IMR-90 (cell line): ENCODE results near the gene HDAC7. TPM values are rescaled to one million over a fixed set of nuclear protein-coding genes. Genes with fewer than 3 reads are reported as not detected.

Source experiments
- ATAC-seq: fragments of 200-7000 bp; cut with Tn5 transposase; 2 replicates; pipeline ENCODE4 v1.9.1; 2020; ENCODE audit warnings: low read depth, mild to moderate bottlenecking, moderate library complexity
- BruUV-seq: library from RNA; stranded (reverse); fragments of 400-500 nt; replicated peaks from 2 replicates; lab custom pipeline; 2021; lab: Mats Ljungman, UMichigan
- CTCF ChIA-PET: fragments of 300-600 bp; formaldehyde crosslinking; extraction: SDS; loops from one replicate; lab custom pipeline; 2021; ENCODE audit warnings: antibody characterized with exemption; lab: Yijun Ruan, JAX
- POLR2A ChIA-PET: fragments of 300-600 bp; sonication (Branson Sonifier 250); formaldehyde crosslinking; loops from one replicate; lab custom pipeline; 2022; ENCODE audit warnings: antibody characterized with exemption; ENCODE audit not compliant: unreplicated experiment; lab: Charles Lee
- DNase-seq: peaks from one replicate; pipeline ENCODE4 v3.0.0; 2013
- H2AFZ ChIP-seq: replicated peaks from 2 replicates; pipeline ENCODE3; 2013; ENCODE audit warnings: low read length, mild to moderate bottlenecking; ENCODE audit not compliant: poor library complexity
- H2AK5ac ChIP-seq: 2 replicates; pipeline ENCODE4 v1.6.1; 2013; ENCODE audit warnings: low read depth, low read length, inconsistent platforms
- H2AK9ac ChIP-seq: replicated peaks from 2 replicates; pipeline ENCODE3; 2013; ENCODE audit warnings: mild to moderate bottlenecking, low read depth, low read length, moderate library complexity; ENCODE audit not compliant: poor library complexity
- H2BK120ac ChIP-seq: 2 replicates; pipeline ENCODE4 v1.6.1; 2013; ENCODE audit warnings: low read depth, low read length, inconsistent platforms
- H2BK15ac ChIP-seq: 3 replicates; pipeline ENCODE4 v1.6.1; 2013; ENCODE audit warnings: low read depth, low read length, inconsistent platforms
- H2BK20ac ChIP-seq: 2 replicates; pipeline ENCODE4 v1.6.1; 2013; ENCODE audit warnings: low read depth, mild to moderate bottlenecking, inconsistent platforms, low read length, moderate library complexity
- H2BK5ac ChIP-seq: 2 replicates; pipeline ENCODE4 v1.6.1; 2013; ENCODE audit warnings: mild to moderate bottlenecking, low read depth, low read length, inconsistent platforms; ENCODE audit not compliant: poor library complexity, severe bottlenecking
- H3K14ac ChIP-seq: replicated peaks from 2 replicates; pipeline ENCODE4 v1.6.1; 2013; ENCODE audit warnings: low read depth, low read length, inconsistent platforms
- H3K18ac ChIP-seq: 2 replicates; pipeline ENCODE4 v1.6.1; 2013; ENCODE audit warnings: low read depth, low read length, control low read depth
- H3K23ac ChIP-seq: 2 replicates; pipeline ENCODE4 v1.6.1; 2013; ENCODE audit warnings: low read depth, low read length, inconsistent platforms
- H3K27ac ChIP-seq: 2 replicates; pipeline ENCODE4 v1.5.1; 2013; ENCODE audit warnings: mild to moderate bottlenecking, control low read depth, low read length; ENCODE audit not compliant: insufficient read depth
- H3K27me3 ChIP-seq: 2 replicates; pipeline ENCODE4 v1.6.1; 2013; ENCODE audit warnings: low read length; ENCODE audit not compliant: control insufficient read depth, insufficient read depth
- H3K36me3 ChIP-seq: 2 replicates; pipeline ENCODE4 v1.6.1; 2013; ENCODE audit warnings: low read length, mixed read lengths; ENCODE audit not compliant: control insufficient read depth, insufficient read depth
- H3K4ac ChIP-seq: 2 replicates; pipeline ENCODE4 v1.6.1; 2013; ENCODE audit warnings: low read depth, low read length, inconsistent platforms
- H3K4me1 ChIP-seq: 2 replicates; pipeline ENCODE4 v1.6.1; 2013; ENCODE audit warnings: low read length, mixed read lengths; ENCODE audit not compliant: control insufficient read depth, insufficient read depth
- H3K4me2 ChIP-seq: 2 replicates; pipeline ENCODE4 v1.6.1; 2013; ENCODE audit warnings: low read depth, mild to moderate bottlenecking, control low read depth, low read length, moderate library complexity
- H3K4me3 ChIP-seq: 2 replicates; pipeline ENCODE4 v1.5.1; 2013; ENCODE audit warnings: low read depth, mild to moderate bottlenecking, control low read depth, low read length, moderate library complexity; ENCODE audit not compliant: insufficient read depth
- H3K56ac ChIP-seq: 2 replicates; pipeline ENCODE4 v1.6.1; 2013; ENCODE audit warnings: low read length, inconsistent platforms; ENCODE audit not compliant: insufficient read depth; ENCODE audit errors: extremely low read depth
- H3K79me1 ChIP-seq, 2 experiments: 2 replicates each; pipeline ENCODE4 v1.6.1; 2013; ENCODE audit warnings: low read length in 2 of 2, inconsistent platforms in 1 of 2, low read depth in 1 of 2
- H3K9ac ChIP-seq: 2 replicates; pipeline ENCODE4 v1.6.1; 2013; ENCODE audit warnings: low read depth, low read length, control low read depth
- H3K9me1 ChIP-seq: 2 replicates; pipeline ENCODE4 v1.6.1; 2013; ENCODE audit warnings: low read length, inconsistent platforms; ENCODE audit not compliant: insufficient read depth
- H3K9me3 ChIP-seq: 2 replicates; pipeline ENCODE4 v1.6.1; 2013; ENCODE audit warnings: low read length; ENCODE audit not compliant: control insufficient read depth, insufficient read depth
- H4K20me1 ChIP-seq: 2 replicates; pipeline ENCODE4 v1.6.1; 2013; ENCODE audit warnings: low read length, inconsistent platforms; ENCODE audit not compliant: insufficient read depth
- H4K5ac ChIP-seq: 2 replicates; pipeline ENCODE4 v1.6.1; 2013; ENCODE audit warnings: mild to moderate bottlenecking, low read depth, low read length, control low read depth
- H4K8ac ChIP-seq, 2 experiments: 2 replicates each; pipeline ENCODE4 v1.6.1; 2013; ENCODE audit warnings: low read depth in 2 of 2, low read length in 2 of 2, control low read depth in 1 of 2, inconsistent platforms in 1 of 2
- H4K91ac ChIP-seq: 2 replicates; pipeline ENCODE4 v1.6.1; 2013; ENCODE audit warnings: low read depth, low read length, inconsistent platforms; ENCODE audit not compliant: insufficient read depth
- BHLHE40 ChIP-seq: fragments of 150-350 bp; IDR thresholded peaks from 2 replicates; pipeline ENCODE4 v1.6.1; 2016; ENCODE audit warnings: mild to moderate bottlenecking, low read depth, low read length
- CEBPB ChIP-seq: IDR thresholded peaks from 2 replicates; pipeline ENCODE4 v1.6.1; 2012; ENCODE audit warnings: low read depth, low read length, improper control_type of control experiment
- CHD1 ChIP-seq: IDR thresholded peaks from 2 replicates; pipeline ENCODE4 v1.6.1; 2012; ENCODE audit warnings: low read depth, low read length, improper control_type of control experiment
- MAFK ChIP-seq: IDR thresholded peaks from 2 replicates; pipeline ENCODE4 v1.6.1; 2012; ENCODE audit warnings: low read depth, low read length, improper control_type of control experiment
- MAZ ChIP-seq: IDR thresholded peaks from 2 replicates; pipeline ENCODE4 v1.6.1; 2012; ENCODE audit warnings: low read depth, mild to moderate bottlenecking, low read length, improper control_type of control experiment, moderate library complexity, borderline replicate concordance
- MXI1 ChIP-seq: IDR thresholded peaks from 2 replicates; pipeline ENCODE4 v1.6.1; 2012; ENCODE audit warnings: low read depth, mild to moderate bottlenecking, low read length, moderate library complexity, borderline replicate concordance
- NFE2L2 ChIP-seq: fragments of 150-350 bp; IDR thresholded peaks from 2 replicates; pipeline ENCODE4 v1.6.1; 2016; ENCODE audit warnings: low read depth, mild to moderate bottlenecking, low read length
- POLR2A ChIP-seq: IDR thresholded peaks from 2 replicates; pipeline ENCODE4 v1.6.1; 2012; ENCODE audit warnings: mild to moderate bottlenecking, low read depth, low read length
- RAD21 ChIP-seq: IDR thresholded peaks from 2 replicates; pipeline ENCODE4 v1.6.1; 2012; ENCODE audit warnings: low read length, improper control_type of control experiment
- RCOR1 ChIP-seq: IDR thresholded peaks from 2 replicates; pipeline ENCODE4 v1.6.1; 2012; ENCODE audit warnings: mild to moderate bottlenecking, low read length, improper control_type of control experiment; ENCODE audit not compliant: insufficient replicate concordance
- RFX5 ChIP-seq: IDR thresholded peaks from 2 replicates; pipeline ENCODE4 v1.8.0; 2012; ENCODE audit warnings: low read depth, mild to moderate bottlenecking, low read length, moderate library complexity
- SMC3 ChIP-seq: fragments of 150-350 bp; IDR thresholded peaks from 2 replicates; pipeline ENCODE4 v1.6.1; 2016; ENCODE audit warnings: low read depth, mild to moderate bottlenecking, antibody characterized with exemption, low read length, moderate library complexity
- WGBS, 2 experiments: methylation state at CpG; one replicate each; pipeline versions ENCODE4 v1.1.5 to v1.1.7; 2013; ENCODE audit warnings: missing lambda C conversion rate in 2 of 2; ENCODE audit not compliant: insufficient read length in 1 of 2; ENCODE audit errors: extremely low coverage in 2 of 2; 5-methylcytosine and 5-hydroxymethylcytosine counted together
- dilution Hi-C: fragments of 300-500 bp; cut with HindIII; formaldehyde crosslinking; loops from one replicate; pipeline ENCODE4 v1.14.3; 2018; ENCODE audit warnings: low sequenced_read_pairs; ENCODE audit not compliant: unreplicated experiment
- in situ Hi-C: fragments of 300-500 bp; cut with MboI; formaldehyde crosslinking; loops from 3 replicates; pipeline ENCODE4 v1.14.3; 2019; ENCODE audit warnings: low sequenced_read_pairs, inconsistent platforms, mixed read lengths
- intact Hi-C: fragments of 100-400 bp; cut with micrococcal nuclease; formaldehyde crosslinking; loops from 2 replicates; pipeline ENCODE4 v1.10.0; 2022
- polyA plus RNA-seq, 3 experiments: library from polyadenylated mRNA; depleted of rRNA; stranded (reverse); fragments of >200 nt; gene quantifications; 2 replicates each; pipeline ENCODE4 v1.2.3, GENCODE V29; 2012; ENCODE audit warnings: low replicate concordance in 1 of 3
- total RNA-seq: library from RNA; depleted of rRNA; stranded (reverse); fragments of >200 nt; gene quantifications from 2 replicates; pipeline ENCODE4 v1.2.3, GENCODE V29; 2012
- TF ChIP-seq, protein P1 (sequence below): fragments of 150-350 bp; IDR thresholded peaks from 2 replicates; pipeline ENCODE4 v1.6.1; 2017; ENCODE audit warnings: mild to moderate bottlenecking, antibody characterized with exemption, low read length, low read depth
- TF ChIP-seq, protein P2 (sequence below): conservative IDR thresholded peaks from 2 replicates; pipeline ENCODE4 v1.5.1; 2012; ENCODE audit warnings: mild to moderate bottlenecking, low read depth, low read length, improper control_type of control experiment
- TF ChIP-seq, protein P3 (sequence below): fragments of 150-350 bp; IDR thresholded peaks from 2 replicates; pipeline ENCODE4 v1.6.1; 2016; ENCODE audit warnings: low read depth, mild to moderate bottlenecking, low read length, moderate library complexity, borderline replicate concordance

The HDAC7 gene
- total and polyA plus RNA-seq, 2 of the 4 experiments (the other 2 are of a cell fraction), result 10.4 to 64.7 TPM

DNA sequence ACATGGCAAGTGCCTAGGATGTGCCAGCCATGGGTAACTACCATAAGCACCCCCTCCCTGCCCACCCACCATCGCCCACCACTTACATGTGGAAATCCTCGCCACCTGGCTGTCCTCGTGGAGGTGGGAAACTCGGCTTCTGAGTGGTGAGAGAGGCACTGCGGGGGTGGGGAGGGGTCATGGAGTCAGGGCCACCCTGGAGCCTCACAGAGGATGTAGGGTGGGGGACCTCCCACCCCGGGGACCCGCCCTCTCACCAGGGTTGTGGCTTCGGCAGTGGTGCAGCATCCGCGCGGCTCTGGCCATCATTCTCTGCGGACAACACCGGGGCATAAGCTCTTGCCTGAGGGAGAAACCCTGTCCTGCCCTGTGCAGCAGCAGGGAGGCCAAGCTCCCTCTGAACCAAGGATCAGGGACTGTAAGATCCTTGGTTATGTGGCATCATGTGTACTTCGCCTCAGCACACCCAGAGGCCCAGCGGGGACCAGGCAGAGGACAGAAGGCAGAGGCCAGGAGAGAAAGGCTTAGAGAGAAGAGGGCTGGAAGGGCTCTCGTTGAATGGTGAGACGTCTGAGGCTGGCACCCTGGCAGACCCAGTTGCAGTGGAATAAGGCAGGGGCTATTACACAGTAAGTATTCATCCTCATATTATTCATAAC lies 81.6 kb downstream of the HDAC7 start:
- Histone ChIP-seq H4K8ac (peak overlapping the region in 1 of 2 experiments; percentile 70; a peak in 2 of 4 replicates), H3K23ac (no peak overlapping the region), H3K27me3 (no peaks in the 10 kb centered on the region; the same call in 1 of the 2 replicates), H3K4ac (no peak overlapping the region), H4K91ac (no peak overlapping the region), H2BK5ac (no peak overlapping the region), H3K9me1 (0 out of 2 replicates have a peak, but pooled peaks cover 5% of the 10 kb centered on the region), H3K36me3 (no peaks in the 10 kb centered on the region), H3K4me1 (peaks cover 18% of the 10 kb centered on the region), H4K20me1 (no peaks in the 10 kb centered on the region), H3K4me3 (no peak overlapping the region), H4K5ac (no peak overlapping the region), H3K4me2 (no peak overlapping the region), H3K18ac (no peak overlapping the region), H2BK15ac (no peak overlapping the region), H2AK9ac (no peak overlapping the region), H3K14ac (no peak overlapping the region), H3K9me3 (no peaks in the 10 kb centered on the region), H2BK20ac (no peak overlapping the region), H2AK5ac (no peak overlapping the region; the same call in 1 of the 2 replicates), H3K79me1 (no peaks in the 10 kb centered on the region), H3K56ac (no peak overlapping the region), H3K27ac (no peak overlapping the region), H3K9ac (no peak overlapping the region), H2BK120ac (no peak overlapping the region), H2AFZ (no peak overlapping the region)
- WGBS, 2 experiments, result 100% methylated on average over 1 of the region's 17 CpGs; no CpG with 5 or more reads in 1 of the 2 experiments
- in situ Hi-C loops, result no loop called here
- no peak for DNase-seq
- no peak for ATAC-seq
- CTCF ChIA-PET, result interaction anchor here (0.6 kb wide), 1 partner anchor 291 kb away, joined by 3 read pairs; no protein-coding TSS in a partner anchor
- intact Hi-C loops, result loop anchor here (2.0 kb wide), 1 partner anchor 21 kb away; the partner anchor contains the start of gene RAPGEF3
- dilution Hi-C loops, result no loop called here
- POLR2A ChIA-PET, result no interaction called here
- BruUV-seq, result no TSS peak
- TF ChIP-seq NFE2L2, result no peak
- no peak for TF ChIP-seq CHD1
- TF ChIP-seq MAFK, result no peak
- TF ChIP-seq BHLHE40, result no peak
- TF ChIP-seq MXI1, result no peak
- TF ChIP-seq, protein P1, sequence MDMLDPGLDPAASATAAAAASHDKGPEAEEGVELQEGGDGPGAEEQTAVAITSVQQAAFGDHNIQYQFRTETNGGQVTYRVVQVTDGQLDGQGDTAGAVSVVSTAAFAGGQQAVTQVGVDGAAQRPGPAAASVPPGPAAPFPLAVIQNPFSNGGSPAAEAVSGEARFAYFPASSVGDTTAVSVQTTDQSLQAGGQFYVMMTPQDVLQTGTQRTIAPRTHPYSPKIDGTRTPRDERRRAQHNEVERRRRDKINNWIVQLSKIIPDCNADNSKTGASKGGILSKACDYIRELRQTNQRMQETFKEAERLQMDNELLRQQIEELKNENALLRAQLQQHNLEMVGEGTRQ, result no peak
- TF ChIP-seq RAD21, result no peak
- TF ChIP-seq, protein P2, sequence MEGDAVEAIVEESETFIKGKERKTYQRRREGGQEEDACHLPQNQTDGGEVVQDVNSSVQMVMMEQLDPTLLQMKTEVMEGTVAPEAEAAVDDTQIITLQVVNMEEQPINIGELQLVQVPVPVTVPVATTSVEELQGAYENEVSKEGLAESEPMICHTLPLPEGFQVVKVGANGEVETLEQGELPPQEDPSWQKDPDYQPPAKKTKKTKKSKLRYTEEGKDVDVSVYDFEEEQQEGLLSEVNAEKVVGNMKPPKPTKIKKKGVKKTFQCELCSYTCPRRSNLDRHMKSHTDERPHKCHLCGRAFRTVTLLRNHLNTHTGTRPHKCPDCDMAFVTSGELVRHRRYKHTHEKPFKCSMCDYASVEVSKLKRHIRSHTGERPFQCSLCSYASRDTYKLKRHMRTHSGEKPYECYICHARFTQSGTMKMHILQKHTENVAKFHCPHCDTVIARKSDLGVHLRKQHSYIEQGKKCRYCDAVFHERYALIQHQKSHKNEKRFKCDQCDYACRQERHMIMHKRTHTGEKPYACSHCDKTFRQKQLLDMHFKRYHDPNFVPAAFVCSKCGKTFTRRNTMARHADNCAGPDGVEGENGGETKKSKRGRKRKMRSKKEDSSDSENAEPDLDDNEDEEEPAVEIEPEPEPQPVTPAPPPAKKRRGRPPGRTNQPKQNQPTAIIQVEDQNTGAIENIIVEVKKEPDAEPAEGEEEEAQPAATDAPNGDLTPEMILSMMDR, result no peak
- TF ChIP-seq, protein P3, sequence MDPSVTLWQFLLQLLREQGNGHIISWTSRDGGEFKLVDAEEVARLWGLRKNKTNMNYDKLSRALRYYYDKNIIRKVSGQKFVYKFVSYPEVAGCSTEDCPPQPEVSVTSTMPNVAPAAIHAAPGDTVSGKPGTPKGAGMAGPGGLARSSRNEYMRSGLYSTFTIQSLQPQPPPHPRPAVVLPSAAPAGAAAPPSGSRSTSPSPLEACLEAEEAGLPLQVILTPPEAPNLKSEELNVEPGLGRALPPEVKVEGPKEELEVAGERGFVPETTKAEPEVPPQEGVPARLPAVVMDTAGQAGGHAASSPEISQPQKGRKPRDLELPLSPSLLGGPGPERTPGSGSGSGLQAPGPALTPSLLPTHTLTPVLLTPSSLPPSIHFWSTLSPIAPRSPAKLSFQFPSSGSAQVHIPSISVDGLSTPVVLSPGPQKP, result no peak
- no peak for TF ChIP-seq MAZ
- TF ChIP-seq POLR2A, result no peak
- TF ChIP-seq RCOR1, result no peak
- TF ChIP-seq RFX5, result no peak
- no peak for TF ChIP-seq CEBPB
- no peak for TF ChIP-seq SMC3
